HUDEP-2 (cell line): Measurements from ENCODE around the gene LPP.

ENCODE experiments used
- DNase-seq, 76 experiments: peaks; one replicate each; lab custom pipeline; 2025; ENCODE audit not compliant: unreplicated experiment in 76 of 76; lab: John Stamatoyannopoulos, UW

The LPP gene

DNA sequence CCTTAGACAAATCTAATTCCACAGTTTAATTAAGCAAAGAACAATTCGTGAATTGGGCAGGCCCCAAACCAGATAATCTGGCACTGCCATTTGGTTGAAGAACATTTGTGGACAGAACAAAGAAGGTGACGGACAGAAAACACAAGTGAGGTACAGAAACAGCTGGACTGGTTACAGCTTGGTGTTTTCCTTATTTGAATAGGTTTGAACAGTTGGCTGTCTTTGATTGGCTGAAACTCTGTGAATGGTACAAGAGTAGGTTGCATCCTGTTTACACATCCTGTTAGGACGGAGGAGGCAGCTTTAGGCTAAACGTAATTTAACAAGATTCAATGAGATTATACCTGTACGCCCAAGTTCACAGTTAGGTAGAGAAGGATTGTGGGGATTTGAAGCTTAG is 114.4 kb downstream of the LPP start:
- no peak for DNase-seq

DNA sequence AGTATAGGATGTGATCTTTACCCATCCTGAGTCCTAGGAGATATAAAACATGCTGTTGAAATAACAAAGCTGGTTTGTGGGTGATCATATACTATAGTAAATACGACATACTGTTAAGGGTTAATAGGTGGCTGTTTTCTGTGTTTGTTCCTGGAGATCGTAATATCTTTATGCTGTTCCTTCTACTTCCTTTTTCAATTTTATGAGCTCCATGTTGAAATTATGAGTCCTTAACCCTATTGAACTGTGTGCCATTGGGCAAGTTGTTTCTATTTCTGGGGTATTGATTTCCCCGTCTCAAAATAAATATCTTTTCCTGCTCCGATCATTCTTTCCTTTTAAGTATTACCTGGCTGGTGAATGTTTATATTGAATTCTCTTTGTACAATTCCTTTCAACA is 115.1 kb downstream of the LPP start:
- no peak for DNase-seq

DNA sequence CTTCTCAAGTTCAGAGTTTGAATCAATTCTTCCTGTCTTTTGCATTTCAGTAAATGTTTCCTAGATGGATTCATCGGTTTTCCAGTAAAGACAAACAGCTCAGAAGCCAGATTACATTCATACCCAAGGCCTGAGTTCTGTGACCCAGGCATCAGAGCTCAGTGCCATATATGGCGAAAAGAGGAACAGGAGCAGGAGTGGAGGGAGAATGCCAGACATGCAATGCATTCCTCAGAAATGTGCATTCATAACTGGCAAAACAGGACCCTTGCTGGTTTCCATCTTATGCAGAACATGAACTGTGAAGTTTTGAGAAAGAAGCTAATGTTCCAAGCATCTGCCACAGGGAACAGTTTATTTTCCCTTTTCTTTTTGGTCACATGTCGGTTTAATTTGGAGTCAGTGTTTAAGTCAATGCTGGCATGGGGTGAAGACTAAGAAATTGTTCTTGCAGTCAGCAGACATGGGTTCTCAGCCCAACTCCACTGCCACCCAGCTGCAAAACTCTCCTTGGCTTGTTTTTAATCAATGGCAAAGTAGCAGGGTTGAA is 116.5 kb downstream of the LPP start:
- no peak for DNase-seq

GRCh38 chr3:188271226-188271914 is 117.4 kb downstream of the LPP start:
- no peak for DNase-seq

- no peak for DNase-seq
Observed at GRCh38 chr3:188272481-188273372, 118.8 kb downstream of the LPP start.

- DNase-seq: no peak
Observed at GRCh38 chr3:188274249-188274915, 120.4 kb downstream of the LPP start.

DNA sequence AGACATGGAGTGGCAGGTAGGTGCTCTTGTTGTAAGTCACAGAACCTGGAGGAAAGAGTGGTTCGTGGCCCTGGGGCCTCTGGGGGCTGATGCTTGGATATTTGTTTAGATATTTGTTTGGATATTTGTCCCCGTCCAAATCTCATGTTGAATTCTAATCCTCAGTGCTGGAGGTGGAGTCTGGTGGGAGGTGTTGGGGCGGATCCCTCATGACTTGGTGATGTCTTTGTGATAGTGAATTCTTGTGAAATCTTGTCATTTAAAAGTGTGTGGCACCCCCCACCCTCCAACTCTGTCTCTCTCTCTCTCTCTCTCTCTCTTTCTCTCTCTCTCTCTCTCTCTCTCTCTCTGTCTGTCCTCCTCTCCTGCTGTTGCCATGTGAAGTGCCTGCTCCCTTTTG is 122.4 kb downstream of the LPP start:
- no peak for DNase-seq

DNA sequence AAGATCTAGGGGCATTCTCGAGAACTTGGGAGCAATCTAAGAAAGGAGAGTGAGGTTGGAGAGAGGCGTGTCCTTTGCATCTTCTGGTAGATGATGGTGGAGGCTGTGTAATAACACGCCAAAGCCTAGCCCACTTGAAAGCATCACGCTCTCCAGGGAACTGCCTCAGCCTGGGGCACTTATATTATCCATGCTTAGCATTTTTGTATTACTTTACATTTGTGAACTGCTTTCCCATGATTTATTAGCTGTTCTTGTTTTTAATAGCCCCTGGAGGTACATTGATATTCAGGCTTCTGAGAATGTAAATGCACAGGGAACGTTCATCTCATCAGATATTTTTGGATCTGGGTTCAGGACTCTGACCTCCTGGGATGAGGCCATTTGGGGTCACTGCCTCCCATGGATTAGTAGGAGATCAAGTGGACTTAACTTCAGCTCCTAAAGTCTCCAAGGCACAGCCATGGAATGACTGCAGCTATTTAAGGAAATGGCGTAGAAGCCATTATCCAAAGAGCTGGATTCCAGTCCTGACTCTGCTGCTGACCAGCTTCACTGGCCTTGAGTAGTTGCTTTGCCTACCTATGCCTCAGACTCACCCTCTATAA is 124.9 kb downstream of the LPP start:
- no peak for DNase-seq

DNA sequence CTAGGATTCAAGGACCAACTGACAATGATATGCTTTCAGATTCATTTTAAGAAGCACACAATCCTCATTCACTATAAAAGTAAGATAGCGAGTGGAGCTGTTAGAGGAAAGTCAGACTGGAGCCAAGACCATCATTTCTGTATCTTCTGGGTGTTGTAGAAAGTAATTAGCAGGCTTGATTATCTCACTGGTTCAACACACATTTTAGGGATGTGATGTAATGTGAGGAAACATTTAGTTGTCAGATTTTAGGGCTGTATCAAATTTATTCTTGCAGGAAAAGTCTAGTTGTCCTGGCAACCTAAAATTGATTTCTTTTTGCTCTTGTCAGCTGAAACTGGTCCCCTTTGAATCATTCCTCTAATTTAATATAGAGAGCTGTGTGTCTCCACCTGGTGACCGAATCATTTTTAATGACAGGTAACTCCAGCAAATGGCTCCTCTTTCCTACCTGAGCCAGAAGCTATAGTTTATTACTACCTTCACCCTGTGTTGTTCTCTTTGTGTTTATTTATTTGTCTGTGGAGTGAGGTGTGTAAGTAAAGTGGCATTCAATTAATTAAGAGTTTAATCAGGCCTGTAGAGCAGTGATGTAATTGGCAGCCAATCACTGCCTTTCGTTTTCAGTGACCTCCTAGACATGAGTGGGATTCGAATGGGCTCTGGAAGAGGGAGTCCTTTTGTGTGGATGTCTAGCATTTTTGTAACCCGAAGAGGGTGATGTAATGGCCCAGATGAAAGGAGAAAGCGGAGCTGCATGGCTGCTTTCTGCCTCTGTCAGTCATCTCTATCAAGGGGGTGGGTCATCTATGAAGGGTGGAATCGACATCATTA is 125.8 kb downstream of the LPP start:
- DNase-seq: no peak

GRCh38 chr3:188280627-188281026 is 126.7 kb downstream of the LPP start:
- no peak for DNase-seq

GRCh38 chr3:188282871-188283270 is 128.9 kb downstream of the LPP start:
- DNase-seq: no peak

GRCh38 chr3:188283347-188283746 is 129.4 kb downstream of the LPP start:
- peak in 1 of 76 experiments; percentile 10 for DNase-seq

DNA sequence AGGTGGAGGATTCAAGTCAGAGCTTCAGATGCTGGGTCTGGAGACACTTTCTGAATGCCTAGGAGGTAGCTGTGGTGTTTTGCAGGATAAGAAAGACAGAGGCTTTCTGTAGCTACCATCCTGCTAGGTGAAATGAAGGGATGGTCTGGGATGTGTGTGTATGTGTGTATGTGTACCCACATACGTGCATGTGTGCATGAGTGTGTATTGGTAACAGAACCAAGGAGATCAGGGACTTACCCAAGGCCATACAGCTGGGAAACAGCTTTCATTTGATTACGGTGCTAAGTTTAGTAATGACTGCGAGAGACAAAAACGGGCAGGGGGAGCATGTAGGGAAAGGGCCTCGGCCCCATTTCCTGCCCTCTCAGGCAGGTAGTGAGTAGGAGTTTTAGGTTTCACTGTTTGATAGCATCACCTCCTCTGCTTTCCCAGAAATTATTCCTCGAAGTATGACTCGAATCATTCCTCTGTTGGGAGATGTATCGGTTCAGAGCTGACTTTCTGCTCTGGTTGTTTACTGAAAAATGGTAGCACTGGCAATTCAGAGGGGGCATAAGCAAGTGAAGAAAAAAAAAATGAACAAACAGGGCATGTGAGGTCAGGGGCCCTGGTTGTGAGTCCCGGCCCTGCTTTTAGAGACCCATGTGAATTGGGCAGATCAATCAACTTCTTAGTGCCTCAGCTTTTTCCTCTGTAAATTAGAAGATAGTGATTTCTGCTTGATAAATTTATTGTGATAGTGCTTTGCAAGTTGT is 130.7 kb downstream of the LPP start:
- DNase-seq: no peak

DNA sequence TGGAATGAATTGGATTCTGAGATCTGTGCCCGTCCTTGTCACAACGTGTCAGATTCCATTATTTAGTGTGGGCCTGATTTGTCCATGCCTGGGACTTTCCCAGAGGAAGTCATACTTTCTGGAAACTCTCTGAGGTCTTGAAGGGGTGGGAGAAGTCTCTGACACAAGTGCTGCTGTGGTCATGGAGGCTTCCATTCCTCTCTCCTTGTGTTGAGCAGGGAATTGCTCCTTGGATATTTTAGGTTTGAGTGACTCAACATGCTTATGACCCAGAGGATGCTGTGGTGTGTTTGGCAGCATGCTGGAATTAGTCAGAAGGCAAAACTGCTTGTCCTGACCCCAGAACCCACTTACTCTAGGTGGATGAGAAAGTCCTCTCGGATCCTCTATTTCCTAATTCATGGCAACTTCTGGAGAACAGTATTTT is 132.1 kb downstream of the LPP start:
- DNase-seq: no peak

DNA sequence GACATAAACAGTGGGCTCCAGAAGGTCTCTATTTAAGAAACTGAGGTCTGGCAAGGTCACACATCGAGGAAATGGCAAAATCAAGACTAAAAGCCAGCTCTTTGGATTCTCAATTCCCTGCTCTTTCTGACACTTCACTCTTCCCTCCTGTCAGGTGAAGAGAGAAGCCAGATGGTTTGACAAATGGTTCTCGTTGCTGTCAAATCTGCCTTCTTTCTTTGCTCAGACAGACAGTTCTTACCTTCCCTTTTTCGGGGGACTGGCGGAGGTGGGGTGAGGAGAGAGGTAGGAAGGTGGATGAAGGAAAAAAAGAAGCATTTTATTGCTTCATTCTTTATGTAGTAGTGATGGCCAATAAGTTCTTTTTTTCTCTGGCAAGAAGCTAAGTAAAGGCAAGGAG is 133.4 kb downstream of the LPP start:
- no peak for DNase-seq

- DNase-seq: no peak
Observed at GRCh38 chr3:188287762-188288505, 134.0 kb downstream of the LPP start.

- DNase-seq: no peak
Observed at GRCh38 chr3:188292251-188292650, 138.3 kb downstream of the LPP start.

GRCh38 chr3:188292827-188293226 is 138.9 kb downstream of the LPP start:
- no peak for DNase-seq

DNA sequence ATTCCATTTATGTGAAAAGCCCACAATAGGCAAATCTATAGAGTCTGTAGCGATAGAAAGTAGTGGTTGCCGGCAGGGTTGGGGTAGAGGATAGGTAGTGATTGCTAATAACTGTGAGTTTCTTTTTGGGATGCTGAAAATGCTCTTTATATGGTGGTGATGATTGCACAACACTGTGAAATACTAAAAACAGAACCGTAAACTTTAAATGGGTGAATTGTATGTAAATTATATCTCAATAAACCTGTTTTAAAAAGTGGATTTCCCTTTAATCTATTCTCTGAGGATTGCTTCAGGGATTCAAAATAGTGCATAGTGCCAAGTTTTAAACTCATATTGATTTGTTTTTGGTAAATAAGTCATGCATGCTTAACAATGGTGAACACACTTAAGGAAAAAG is 140.2 kb downstream of the LPP start:
- DNase-seq: no peak
